Skin epidermis (tissue), 12 donors: ENCODE measurements around the gene C4orf17.
"Not testable (repeated sequence)": the region's sequence is repeated elsewhere in the genome, so short reads cannot be mapped to it uniquely, and the experiment has no call there.

Source experiments
- H3K27ac ChIP-seq, 21 experiments: fragments of 200-600 bp; sonication (generic) in 11 of 21; one replicate each; pipeline ENCODE4 v1.5.0; 2020; ENCODE audit warnings: mild to moderate bottlenecking in 3 of 21, inconsistent platforms in 2 of 21, moderate library complexity in 2 of 21
- H3K4me3 ChIP-seq, 7 experiments: fragments of 200-600 bp; sonication (generic) in 2 of 7; one replicate each; pipeline ENCODE4 v1.5.0; 2020; ENCODE audit warnings: inconsistent platforms in 2 of 7, mild to moderate bottlenecking in 2 of 7, moderate library complexity in 1 of 7

C4orf17 gene

GRCh38 chr4:99510721-99511120, at the start of gene C4orf17:
Gene C4orf17 (plus strand): TSS chr4:99511021. CDS start chr4:99513082, 2,061 bp downstream.
- Histone ChIP-seq H3K4me3 (no peak within 1 kb of the TSS), H3K27ac (no peak within 1 kb of the TSS)

- no peak overlapping the region for H3K4me3 ChIP-seq
- H3K27ac ChIP-seq, result no peak overlapping the region
Observed at GRCh38 chr4:99461623-99462401, 49.0 kb upstream of the C4orf17 start.

GRCh38 chr4:99462875-99463464, 47.9 kb upstream of the C4orf17 start:
- Histone ChIP-seq H3K27ac (no peak overlapping the region), H3K4me3 (no peak overlapping the region)

DNA sequence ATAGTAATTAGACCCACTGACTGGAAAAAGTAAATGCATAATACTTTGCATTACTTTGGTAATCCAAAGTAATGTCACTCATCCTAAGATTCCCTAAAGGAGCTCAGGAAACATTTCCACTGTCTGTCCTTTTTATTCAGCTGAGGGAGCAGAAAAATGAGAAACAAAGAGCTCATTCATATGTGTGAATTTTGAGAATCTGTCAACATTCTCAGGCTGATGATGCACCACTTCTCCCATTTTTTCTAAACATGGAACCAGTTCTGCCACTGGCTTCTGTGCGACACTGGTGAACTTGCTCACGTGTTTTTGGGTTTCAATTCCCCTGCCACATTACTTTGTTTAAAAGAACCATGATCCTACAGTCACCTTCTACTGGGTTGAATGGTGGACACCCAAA, 47.3 kb upstream of the C4orf17 start:
- no peak overlapping the region for H3K27ac ChIP-seq
- H3K4me3 ChIP-seq, result no peak overlapping the region

GRCh38 chr4:99467887-99468286, 42.9 kb upstream of the C4orf17 start:
- Histone ChIP-seq H3K4me3 (no peak overlapping the region), H3K27ac (no peak overlapping the region)

DNA sequence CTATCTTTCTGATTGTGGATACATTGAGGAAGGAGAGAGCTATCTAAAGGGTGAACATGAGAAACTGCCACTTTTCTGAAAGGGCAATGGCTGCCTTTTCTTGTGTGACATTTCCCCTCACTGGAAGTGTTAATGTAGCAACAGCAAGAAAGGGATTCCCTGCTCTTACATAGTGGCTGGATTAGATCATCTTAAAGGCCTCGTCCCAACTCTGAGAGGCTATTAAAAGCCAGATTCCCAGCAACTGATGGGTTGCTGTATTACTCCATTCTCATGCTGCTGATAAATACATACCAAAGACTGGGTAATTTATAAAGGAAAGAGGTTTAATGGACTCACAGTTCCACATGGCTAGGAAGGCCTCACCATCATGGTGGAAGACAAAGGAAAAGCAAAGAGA, 41.9 kb upstream of the C4orf17 start:
- Histone ChIP-seq H3K27ac (no peak overlapping the region), H3K4me3 (no peak overlapping the region)

DNA sequence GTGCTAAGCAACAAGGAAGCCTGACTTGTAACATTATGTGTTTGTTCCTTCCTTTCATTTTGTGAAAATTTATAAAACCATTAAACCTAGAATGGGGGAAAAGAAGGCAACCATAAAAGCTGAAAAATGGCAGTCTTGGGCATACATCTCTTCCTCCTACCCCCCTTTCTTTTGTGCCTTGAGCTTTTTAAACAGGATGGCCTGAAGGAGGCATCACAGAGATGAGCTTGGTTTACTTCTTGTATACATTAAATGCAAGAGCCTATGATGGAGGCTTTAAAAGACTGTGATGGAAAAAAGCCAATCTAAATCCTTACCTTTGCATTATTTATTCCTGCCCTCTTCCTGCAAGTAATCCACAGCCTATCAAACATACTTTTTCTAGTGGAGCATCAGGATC, 39.5 kb upstream of the C4orf17 start:
- no peak overlapping the region for H3K27ac ChIP-seq
- H3K4me3 ChIP-seq, result no peak overlapping the region

GRCh38 chr4:99471896-99472295, 38.9 kb upstream of the C4orf17 start:
- H3K4me3 ChIP-seq, result no peak overlapping the region
- no peak overlapping the region for H3K27ac ChIP-seq

GRCh38 chr4:99473131-99473530, 37.7 kb upstream of the C4orf17 start:
- Histone ChIP-seq H3K27ac (no peak overlapping the region), H3K4me3 (no peak overlapping the region)

GRCh38 chr4:99483636-99484035, 27.2 kb upstream of the C4orf17 start:
- no peak overlapping the region for H3K4me3 ChIP-seq
- H3K27ac ChIP-seq, result no peak overlapping the region

DNA sequence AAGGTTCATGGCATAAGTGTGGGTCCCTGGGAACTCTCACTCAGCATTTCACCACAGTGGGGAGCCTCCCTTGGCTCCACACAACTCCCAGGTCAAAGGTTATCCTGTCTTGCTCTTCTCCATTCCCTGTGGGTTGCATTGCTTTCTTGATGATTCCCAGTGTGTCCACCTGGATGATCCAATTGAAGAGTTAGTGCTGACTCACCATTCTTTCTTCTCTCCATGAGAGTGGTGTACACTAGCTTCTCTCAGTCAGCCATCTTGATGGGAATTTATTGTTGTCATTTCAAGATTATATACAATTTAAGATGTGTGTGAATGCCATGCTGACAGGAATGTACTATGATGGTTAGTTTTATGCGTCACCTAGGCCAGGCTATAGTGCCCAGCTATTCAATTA, 25.6 kb upstream of the C4orf17 start:
- H3K27ac ChIP-seq, result no peak overlapping the region
- H3K4me3 ChIP-seq, result no peak overlapping the region

DNA sequence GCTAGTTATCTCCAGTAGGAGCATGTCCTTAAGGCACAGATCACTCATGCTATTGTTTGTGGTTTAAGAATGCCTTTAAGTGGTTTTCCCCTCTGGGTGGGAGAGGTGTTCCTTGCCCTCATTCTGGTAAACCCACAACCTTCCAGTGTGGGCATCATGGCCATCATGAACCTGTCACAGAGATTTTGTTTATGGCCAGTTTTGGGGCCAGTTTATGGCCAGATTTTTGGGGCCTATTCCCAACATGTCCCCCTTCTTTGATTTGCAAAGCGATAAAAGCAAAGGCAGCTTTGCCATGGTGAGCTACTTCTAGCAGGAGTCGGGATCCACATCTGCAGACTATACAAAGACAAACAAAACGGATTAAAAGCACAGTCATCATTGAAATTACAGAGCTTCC, 24.2 kb upstream of the C4orf17 start:
- not testable (repeated sequence) for H3K4me3 ChIP-seq, H3K27ac ChIP-seq

DNA sequence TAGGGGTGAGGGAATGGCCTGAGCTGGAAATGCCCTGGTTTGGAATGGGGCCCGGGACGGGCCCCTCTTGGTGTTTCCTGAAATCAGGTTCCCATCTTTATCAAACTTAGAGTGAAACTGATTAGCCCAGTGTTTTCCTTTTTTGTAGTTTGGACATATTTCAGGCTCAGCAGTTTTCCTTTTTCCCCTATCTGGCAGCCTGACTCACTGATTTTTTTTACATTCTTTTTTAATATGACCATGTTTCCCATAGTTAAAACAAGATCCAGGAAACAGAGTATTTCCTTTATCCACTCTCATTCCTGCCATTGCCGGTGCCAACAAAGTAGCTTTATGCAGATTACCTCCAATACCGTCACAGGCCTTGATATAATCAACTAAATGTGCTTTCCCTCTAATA, 20.5 kb upstream of the C4orf17 start:
- H3K27ac ChIP-seq, result no peak overlapping the region
- no peak overlapping the region for H3K4me3 ChIP-seq

- H3K4me3 ChIP-seq, result no peak overlapping the region
- no peak overlapping the region for H3K27ac ChIP-seq
Observed at GRCh38 chr4:99504804-99505502, 5.9 kb upstream of the C4orf17 start.

- Histone ChIP-seq H3K4me3 (no peak overlapping the region), H3K27ac (no peak overlapping the region)
Observed at GRCh38 chr4:99506781-99507180, 4.0 kb upstream of the C4orf17 start.

DNA sequence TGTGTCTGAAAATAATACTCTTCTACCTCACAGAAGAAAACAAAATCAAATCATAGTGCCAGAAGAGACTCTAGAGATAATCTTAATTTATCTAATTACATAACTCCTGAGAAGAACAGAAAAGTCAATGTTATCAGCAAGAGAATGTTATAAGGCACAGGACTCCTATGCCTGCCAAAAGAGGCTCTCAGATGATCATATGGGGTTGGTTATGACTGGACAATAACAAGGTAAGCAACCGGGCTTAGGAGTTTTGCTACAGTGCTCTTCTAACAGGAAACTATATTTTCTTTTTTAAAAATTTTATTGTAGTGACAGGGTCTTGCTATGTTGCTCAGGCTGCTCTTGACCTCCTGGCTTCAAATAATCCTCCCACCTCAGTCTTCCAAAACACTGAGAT, 3.5 kb upstream of the C4orf17 start:
- no peak overlapping the region for H3K4me3 ChIP-seq

GRCh38 chr4:99507762-99508161, 3.1 kb upstream of the C4orf17 start:
- H3K4me3 ChIP-seq, result no peak overlapping the region
- H3K27ac ChIP-seq, result no peak overlapping the region

More for the DNA sequence above, 3.5 kb upstream of the C4orf17 start:
- H3K27ac ChIP-seq, result no peak overlapping the region

- Histone ChIP-seq H3K4me3 (no peak overlapping the region), H3K27ac (no peak overlapping the region)
Observed at GRCh38 chr4:99518601-99519295, 7.9 kb downstream of the C4orf17 start.

- no peak overlapping the region for H3K4me3 ChIP-seq
- no peak overlapping the region for H3K27ac ChIP-seq
Observed at GRCh38 chr4:99529228-99529627, 18.4 kb downstream of the C4orf17 start.

- Histone ChIP-seq H3K27ac (no peak overlapping the region), H3K4me3 (no peak overlapping the region)
Observed at GRCh38 chr4:99529956-99530355, 19.1 kb downstream of the C4orf17 start.
